ENCODE measurements around the gene TMEM117. TPM values are rescaled to one million over a fixed set of nuclear protein-coding genes. Genes with fewer than 3 reads are reported as not detected.
"Not testable (repeated sequence)": the region's sequence is repeated elsewhere in the genome, so short reads cannot be mapped to it uniquely, and the experiment has no call there.

TMEM117 gene
- total RNA-seq, 4 donors from 2014 or later: 15.8 to 42.2 (median 24.0) TPM

- no peaks in the 10 kb centered on the region for H3K4me1 ChIP-seq
- H3K27me3 ChIP-seq: no peaks in the 10 kb centered on the region
- H3K36me3 ChIP-seq: no peaks in the 10 kb centered on the region
- no peak overlapping the region for H3K27ac ChIP-seq
- H3K9me3 ChIP-seq: no peaks in the 10 kb centered on the region
- H3K4me3 ChIP-seq: no peak overlapping the region
- intact Hi-C loops (cut with DNase I): no loop called here
- DNase-seq: no peak
- WGBS, 2 donors: 69 to 87% methylated on average over 2 of the region's 2 CpGs
- TF ChIP-seq CTCF (IDR thresholded peaks at IDR 0.05) (no peak), POLR2A (IDR thresholded peaks at IDR 0.05) (no peak)
These were observed 404.3 kb downstream of the TMEM117 start for GRCh38 chr12:44240186-44240585.

GRCh38 chr12:44245932-44246331 lies 410.1 kb downstream of the TMEM117 start:
- WGBS, 2 donors: 91% methylated on average over 2 of the region's 2 CpGs
- Histone ChIP-seq H3K9me3 (no peaks in the 10 kb centered on the region), H3K4me3 (no peak overlapping the region), H3K36me3 (no peaks in the 10 kb centered on the region), H3K27me3 (no peaks in the 10 kb centered on the region), H3K4me1 (no peaks in the 10 kb centered on the region), H3K27ac (no peak overlapping the region)
- intact Hi-C loops (cut with DNase I): no loop called here
- TF ChIP-seq CTCF (IDR thresholded peaks at IDR 0.05): no peak
- DNase-seq: no peak

- Histone ChIP-seq H3K36me3 (no peaks in the 10 kb centered on the region), H3K4me3 (no peak overlapping the region), H3K4me1 (no peaks in the 10 kb centered on the region), H3K9me3 (no peaks in the 10 kb centered on the region), H3K27ac (no peak overlapping the region), H3K27me3 (no peaks in the 10 kb centered on the region)
- intact Hi-C loops (cut with DNase I): no loop called here
- TF ChIP-seq POLR2A (IDR thresholded peaks at IDR 0.05): no peak
- no peak for TF ChIP-seq CTCF (IDR thresholded peaks at IDR 0.05)
- WGBS, 2 donors: 39 to 51% methylated on average over 3 of the region's 3 CpGs
- no peak for DNase-seq
These were observed 410.7 kb downstream of the TMEM117 start for GRCh38 chr12:44246482-44247105.

GRCh38 chr12:44247588-44247987 lies 411.7 kb downstream of the TMEM117 start:
- no peak overlapping the region for H3K27ac ChIP-seq
- H3K27me3 ChIP-seq: no peaks in the 10 kb centered on the region
- H3K36me3 ChIP-seq: no peaks in the 10 kb centered on the region
- H3K9me3 ChIP-seq: no peaks in the 10 kb centered on the region
- 86 to 93% methylated on average over 3 to 4 of the region's 4 CpGs for WGBS, 2 donors
- intact Hi-C loops (cut with DNase I): no loop called here
- no peak overlapping the region for H3K4me3 ChIP-seq
- H3K4me1 ChIP-seq: no peaks in the 10 kb centered on the region
- TF ChIP-seq CTCF (IDR thresholded peaks at IDR 0.05): no peak
- no peak for TF ChIP-seq POLR2A (IDR thresholded peaks at IDR 0.05)
- DNase-seq: no peak

GRCh38 chr12:44248436-44248835 lies 412.6 kb downstream of the TMEM117 start:
- H3K4me3 ChIP-seq: no peak overlapping the region
- no peak for DNase-seq
- TF ChIP-seq CTCF (IDR thresholded peaks at IDR 0.05) (no peak), POLR2A (IDR thresholded peaks at IDR 0.05) (no peak)
- no peaks in the 10 kb centered on the region for H3K4me1 ChIP-seq
- H3K27me3 ChIP-seq: no peaks in the 10 kb centered on the region
- no peak overlapping the region for H3K27ac ChIP-seq
- WGBS, 2 donors: 100% methylated on average over 2 of the region's 4 CpGs; no CpG with 5 or more reads in 1 of the 2 donors
- intact Hi-C loops (cut with DNase I): no loop called here
- H3K9me3 ChIP-seq: no peaks in the 10 kb centered on the region
- no peaks in the 10 kb centered on the region for H3K36me3 ChIP-seq

- H3K4me3 ChIP-seq; H3K36me3 ChIP-seq; intact Hi-C loops (cut with DNase I); H3K27ac ChIP-seq; H3K27me3 ChIP-seq; H3K9me3 ChIP-seq; H3K4me1 ChIP-seq; DNase-seq: not testable (repeated sequence)
- WGBS, 2 donors: 86 to 100% methylated on average over 1 of the region's 1 CpG
These were observed 414.6 kb downstream of the TMEM117 start for GRCh38 chr12:44250440-44250839.

Measured in esophagus squamous epithelium (tissue), 5 donors.